Stimulated activated CD8-positive, alpha-beta memory T cell treated with anti-CD3 and anti-CD28 coated beads, Interleukin-15, amount 100 ng/mL, for 1 hour (primary cell): ENCODE data around the gene XKR3.
"Not testable (repeated sequence)": the region's sequence is repeated elsewhere in the genome, so short reads cannot be mapped to it uniquely, and the experiment has no call there.

Experiments
- DNase-seq: peaks from one replicate; pipeline ENCODE4 v3.0.0-alpha.2; 2020; ENCODE audit warnings: low read depth

Gene XKR3

GRCh38 chr22:16824716-16825687 lies at the start of gene XKR3:
TSS of gene XKR3 (minus strand) at chr22:16825411. CDS start at chr22:16808073, 17,338 bp downstream.
- no peak for DNase-seq

GRCh38 chr22:16869640-16870039 lies 44.4 kb upstream of the XKR3 start:
- DNase-seq: not testable (repeated sequence)

- no peak for DNase-seq
Observed at GRCh38 chr22:16866167-16866566, 41.0 kb upstream of the XKR3 start.

- DNase-seq: not testable (repeated sequence)
Observed at GRCh38 chr22:16856851-16857250, 31.6 kb upstream of the XKR3 start.

- no peak for DNase-seq
Observed at GRCh38 chr22:16854631-16855030, 29.4 kb upstream of the XKR3 start.

- DNase-seq: not testable (repeated sequence)
Observed at GRCh38 chr22:16851268-16851996, 26.2 kb upstream of the XKR3 start.

GRCh38 chr22:16847271-16847670 lies 22.1 kb upstream of the XKR3 start:
- DNase-seq: no peak

- no peak for DNase-seq
Observed at GRCh38 chr22:16845881-16846280, 20.7 kb upstream of the XKR3 start.

GRCh38 chr22:16845465-16845864 lies 20.3 kb upstream of the XKR3 start:
- no peak for DNase-seq

GRCh38 chr22:16844529-16844928 lies 19.3 kb upstream of the XKR3 start:
- DNase-seq: no peak

- DNase-seq: no peak
Observed at GRCh38 chr22:16838073-16838472, 12.9 kb upstream of the XKR3 start.

- no peak for DNase-seq
Observed at GRCh38 chr22:16834971-16835370, 9.8 kb upstream of the XKR3 start.

GRCh38 chr22:16831257-16831656 lies 6.0 kb upstream of the XKR3 start:
- DNase-seq: no peak

GRCh38 chr22:16829985-16830384 lies 4.8 kb upstream of the XKR3 start:
- no peak for DNase-seq

- no peak for DNase-seq
Observed at GRCh38 chr22:16828876-16829275, 3.7 kb upstream of the XKR3 start.

GRCh38 chr22:16827506-16827905 lies 2.3 kb upstream of the XKR3 start:
- DNase-seq: no peak

- DNase-seq: no peak
Observed at GRCh38 chr22:16819249-16819648, 6.0 kb downstream of the XKR3 start.

GRCh38 chr22:16818538-16818937 lies 6.7 kb downstream of the XKR3 start:
- DNase-seq: no peak

GRCh38 chr22:16815073-16815472 lies 10.1 kb downstream of the XKR3 start:
- DNase-seq: no peak

- no peak for DNase-seq
Observed at GRCh38 chr22:16810188-16810802, 14.9 kb downstream of the XKR3 start.

GRCh38 chr22:16808744-16809143 lies 16.5 kb downstream of the XKR3 start:
- DNase-seq: no peak

GRCh38 chr22:16807109-16807508 lies 18.1 kb downstream of the XKR3 start:
- DNase-seq: no peak

GRCh38 chr22:16806401-16806800 lies 18.8 kb downstream of the XKR3 start:
- no peak for DNase-seq
